ENCODE data around the gene PARPBP. TPM values are rescaled to one million over a fixed set of nuclear protein-coding genes. Genes with fewer than 3 reads are reported as not detected.
A peak's percentile ranks its signal among the peaks of the same experiment; 100 is the strongest.

The PARPBP gene
- polyA plus RNA-seq, 1 donor from 2014 or later = 6.3 TPM

- H3K4me3 ChIP-seq (ENCODE audit: low read length) = no peak overlapping the region
- H3K4me2 ChIP-seq (ENCODE audit: low read length) = no peak overlapping the region
- no peaks in the 10 kb centered on the region for H3K79me2 ChIP-seq (replicated peaks; ENCODE audit: insufficient read depth, low read length)
- TF ChIP-seq RAD21 (conservative IDR thresholded peaks at IDR 0.05) (peak; percentile 59), REST (IDR thresholded peaks at IDR 0.05; ENCODE audit: borderline replicate concordance) (no peak), EZH2 (IDR thresholded peaks at IDR 0.05; ENCODE audit: borderline replicate concordance, insufficient read depth, low read length, poor library complexity, severe bottlenecking) (no peak), CTCF (IDR thresholded peaks at IDR 0.05; ENCODE audit: poor library complexity, severe bottlenecking) (peak; percentile 64), SMC3 (conservative IDR thresholded peaks at IDR 0.05; ENCODE audit: poor library complexity) (peak; percentile 59), POLR2AphosphoS5 (IDR thresholded peaks at IDR 0.05) (no peak)
- no peaks in the 10 kb centered on the region for H3K36me3 ChIP-seq (ENCODE audit: insufficient read depth, low read length)
- H3K27me3 ChIP-seq (ENCODE audit: insufficient read depth, low read depth, low read length) = no peaks in the 10 kb centered on the region
- no peak overlapping the region for H2AFZ ChIP-seq (ENCODE audit: low read depth, low read length)
- H3K9ac ChIP-seq (ENCODE audit: low read length) = no peak overlapping the region
- H3K9me2 ChIP-seq (ENCODE audit: insufficient read depth, low read length) = no peaks in the 10 kb centered on the region
- H3F3A ChIP-seq (ENCODE audit: insufficient read depth, low read length, poor library complexity, severe bottlenecking) = no peaks in the 10 kb centered on the region
- H4K20me1 ChIP-seq (ENCODE audit: insufficient read depth) = no peaks in the 10 kb centered on the region
- H3K9me3 ChIP-seq (ENCODE audit: low read length) = no peaks in the 10 kb centered on the region
- H3K27ac ChIP-seq (ENCODE audit: low read length) = no peak overlapping the region
These were observed 50.1 kb downstream of the PARPBP start for GRCh38 chr12:102169922-102170621.

- Histone ChIP-seq H3K36me3 (ENCODE audit: insufficient read depth, low read length) (no peaks in the 10 kb centered on the region), H3K79me2 (replicated peaks; ENCODE audit: insufficient read depth, low read length) (no peaks in the 10 kb centered on the region), H3K9me3 (ENCODE audit: low read length) (no peaks in the 10 kb centered on the region), H3K27me3 (ENCODE audit: insufficient read depth, low read depth, low read length) (no peaks in the 10 kb centered on the region), H2AFZ (ENCODE audit: low read depth, low read length) (no peak overlapping the region), H4K20me1 (ENCODE audit: insufficient read depth) (no peaks in the 10 kb centered on the region), H3K4me2 (ENCODE audit: low read length) (no peak overlapping the region), H3K4me3 (ENCODE audit: low read length) (no peak overlapping the region), H3K9ac (ENCODE audit: low read length) (no peak overlapping the region), H3F3A (ENCODE audit: insufficient read depth, low read length, poor library complexity, severe bottlenecking) (no peaks in the 10 kb centered on the region), H3K9me2 (ENCODE audit: insufficient read depth, low read length) (no peaks in the 10 kb centered on the region), H3K27ac (ENCODE audit: low read length) (no peak overlapping the region)
- TF ChIP-seq TAF1 (IDR thresholded peaks at IDR 0.05; ENCODE audit: low read depth) (no peak), EZH2 (IDR thresholded peaks at IDR 0.05; ENCODE audit: borderline replicate concordance, insufficient read depth, low read length, poor library complexity, severe bottlenecking) (no peak), CTCF (IDR thresholded peaks at IDR 0.05; ENCODE audit: poor library complexity, severe bottlenecking) (no peak), EP300 (conservative IDR thresholded peaks at IDR 0.05; ENCODE audit: poor library complexity, severe bottlenecking) (no peak), RAD21 (conservative IDR thresholded peaks at IDR 0.05) (no peak), SMC3 (conservative IDR thresholded peaks at IDR 0.05; ENCODE audit: poor library complexity) (no peak), POLR2AphosphoS5 (IDR thresholded peaks at IDR 0.05) (no peak), MXI1 (conservative IDR thresholded peaks at IDR 0.05; ENCODE audit: poor library complexity, severe bottlenecking) (no peak), REST (IDR thresholded peaks at IDR 0.05; ENCODE audit: borderline replicate concordance) (no peak)
These were observed 52.0 kb downstream of the PARPBP start for GRCh38 chr12:102171951-102172350.
